Measurements from ENCODE around the gene SDK2. TPM values are rescaled to one million over a fixed set of nuclear protein-coding genes. Genes with fewer than 3 reads are reported as not detected.

The SDK2 gene
- polyA plus RNA-seq, 1 of the 3 experiments (the other 2 are of a cell fraction) = 0.02 TPM

GRCh38 chr17:73356561-73357170 lies 287.6 kb downstream of the SDK2 start:
- Histone ChIP-seq H2AFZ (ENCODE audit: low read depth) (no peak overlapping the region), H3K79me2 (ENCODE audit: insufficient read depth) (no peaks in the 10 kb centered on the region), H3K9ac (no peak overlapping the region), H3K4me1 (ENCODE audit: control insufficient read depth in 1 of 2, insufficient read depth in 2 of 2, low read depth in 1 of 2, low read length in 1 of 2) (peaks cover 0 to 64% of the 10 kb centered on the region in 2 experiments; a peak in 1 of 4 replicates), H3K27me3 (ENCODE audit: insufficient read depth) (no peaks in the 10 kb centered on the region), H3K9me3 (no peaks in the 10 kb centered on the region), H3K9me2 (no peaks in the 10 kb centered on the region), H3K36me3 (replicated peaks in 1 of 2; ENCODE audit: control insufficient read depth in 1 of 2, insufficient read depth in 2 of 2, low read length in 1 of 2) (no peaks in the 10 kb centered on the region), H3K4me2 (no peak overlapping the region), H3K4me3 (ENCODE audit: low read depth in 2 of 2, low read length in 1 of 2) (no peak overlapping the region), H3F3A (replicated peaks; ENCODE audit: insufficient read depth) (no peaks in the 10 kb centered on the region), H3K27ac (ENCODE audit: low read depth in 2 of 2, low read length in 1 of 2) (peak overlapping the region in 1 of 2 experiments; percentile 96; a peak in 2 of 4 replicates), H4K20me1 (ENCODE audit: insufficient read depth) (no peaks in the 10 kb centered on the region)
- CTCF ChIA-PET = interaction anchor here (0.8 to 9.0 kb wide), 14 partner anchors 7 to 631 kb away, joined by 3 to 84 read pairs (median 6); partner anchors contain the start of gene CDC42EP4
- DNase-seq = peak; percentile 80
- TF ChIP-seq MXI1 (IDR thresholded peaks at IDR 0.05; ENCODE audit: low read depth, low read length) (no peak), ZBTB33 (IDR thresholded peaks at IDR 0.05; ENCODE audit: borderline replicate concordance, low read depth) (no peak), FOXJ3 (CRISPR knock-in tag; IDR thresholded peaks at IDR 0.05) (0 out of 2 replicates have a peak, but pooled peaks have one; percentile 34), FOSL2 (IDR thresholded peaks at IDR 0.05; ENCODE audit: borderline replicate concordance, low read depth) (no peak), RAD21 (IDR thresholded peaks at IDR 0.05; ENCODE audit: low read length) (peak; percentile 1; the same call in 1 of the 2 replicates), GATA2 (CRISPR knock-in tag; IDR thresholded peaks at IDR 0.05) (no peak)
- WGBS (ENCODE audit: low lambda C conversion rate) = 87% methylated on average over 8 of the region's 8 CpGs
- POLR2A ChIA-PET = interaction anchor here (0.7 to 2.9 kb wide), 8 partner anchors 9 to 129 kb away, joined by 3 to 26 read pairs (median 4); partner anchors contain the start of gene CDC42EP4

DNA sequence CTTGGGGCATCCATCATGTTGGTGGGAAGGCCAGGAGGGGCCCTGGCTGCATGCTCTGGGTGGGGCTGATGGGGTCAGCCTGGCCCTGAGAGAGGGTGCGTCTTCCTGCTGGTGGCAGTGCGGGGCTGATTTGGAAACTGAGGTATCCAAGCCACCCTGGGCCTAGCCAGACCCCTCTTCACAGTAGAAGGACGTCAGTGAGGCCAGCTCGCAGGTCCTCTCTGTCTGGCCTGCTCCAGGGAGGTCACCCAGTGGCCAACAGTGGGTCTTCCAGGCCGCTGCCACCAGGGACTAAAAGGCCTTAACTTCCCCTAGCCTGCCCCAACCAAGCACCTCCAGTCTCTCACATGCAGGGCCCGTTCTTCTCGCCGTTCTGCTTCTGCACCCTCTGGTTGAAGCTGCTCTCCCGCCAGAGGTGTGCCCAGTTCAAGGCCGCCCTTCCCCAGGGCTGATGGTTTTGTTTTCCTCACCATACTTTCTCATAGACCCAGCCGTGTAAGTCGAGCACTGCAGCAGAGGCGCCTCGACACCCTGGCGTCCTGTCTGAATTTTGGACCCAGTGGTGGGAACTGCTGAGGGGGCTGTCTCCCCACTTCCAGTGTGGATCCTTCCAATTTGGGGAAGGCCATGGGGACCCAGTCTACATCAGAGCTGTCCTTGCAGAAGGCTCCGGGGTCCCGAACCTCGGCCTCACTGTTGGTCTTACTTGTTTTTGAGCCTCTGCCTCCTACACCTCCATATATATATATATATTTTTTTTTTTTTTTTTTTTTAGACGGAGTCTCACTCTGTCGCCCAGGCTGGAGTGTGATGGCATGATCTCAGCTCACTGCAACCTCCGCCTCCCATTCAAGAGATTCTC lies 289.6 kb downstream of the SDK2 start:
- no peak overlapping the region for H3K4me3 ChIP-seq (ENCODE audit: low read depth in 2 of 2, low read length in 1 of 2)
- TF ChIP-seq, protein P1, sequence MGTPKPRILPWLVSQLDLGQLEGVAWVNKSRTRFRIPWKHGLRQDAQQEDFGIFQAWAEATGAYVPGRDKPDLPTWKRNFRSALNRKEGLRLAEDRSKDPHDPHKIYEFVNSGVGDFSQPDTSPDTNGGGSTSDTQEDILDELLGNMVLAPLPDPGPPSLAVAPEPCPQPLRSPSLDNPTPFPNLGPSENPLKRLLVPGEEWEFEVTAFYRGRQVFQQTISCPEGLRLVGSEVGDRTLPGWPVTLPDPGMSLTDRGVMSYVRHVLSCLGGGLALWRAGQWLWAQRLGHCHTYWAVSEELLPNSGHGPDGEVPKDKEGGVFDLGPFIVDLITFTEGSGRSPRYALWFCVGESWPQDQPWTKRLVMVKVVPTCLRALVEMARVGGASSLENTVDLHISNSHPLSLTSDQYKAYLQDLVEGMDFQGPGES (IDR thresholded peaks at IDR 0.05; ENCODE audit: low read depth, low read length) = no peak
- no peaks in the 10 kb centered on the region for H3K79me2 ChIP-seq (ENCODE audit: insufficient read depth)
- H3K9ac ChIP-seq = no peak overlapping the region
- H4K20me1 ChIP-seq (ENCODE audit: insufficient read depth) = no peaks in the 10 kb centered on the region
- POLR2A ChIA-PET = interaction anchor here (2.9 kb wide), 1 partner anchor 11 kb away, joined by 26 read pairs; no protein-coding TSS in a partner anchor
- H3K27me3 ChIP-seq (ENCODE audit: insufficient read depth) = no peaks in the 10 kb centered on the region
- H3K9me3 ChIP-seq = no peaks in the 10 kb centered on the region
- no peaks in the 10 kb centered on the region for H3K36me3 ChIP-seq (replicated peaks in 1 of 2; ENCODE audit: control insufficient read depth in 1 of 2, insufficient read depth in 2 of 2, low read length in 1 of 2)
- no peak overlapping the region; a peak in 1 of 4 replicates for H3K27ac ChIP-seq (ENCODE audit: low read depth in 2 of 2, low read length in 1 of 2)
- CTCF ChIA-PET = interaction anchor here (1.0 to 9.0 kb wide), 9 partner anchors 11 to 845 kb away, joined by 3 to 84 read pairs (median 6); partner anchors contain the start of gene CDC42EP4
- no peaks in the 10 kb centered on the region for H3K9me2 ChIP-seq
- H3F3A ChIP-seq (replicated peaks; ENCODE audit: insufficient read depth) = no peaks in the 10 kb centered on the region
- no peak for DNase-seq
- no peak overlapping the region for H3K4me2 ChIP-seq
- peaks cover 0 to 53% of the 10 kb centered on the region in 2 experiments; a peak in 1 of 4 replicates for H3K4me1 ChIP-seq (ENCODE audit: control insufficient read depth in 1 of 2, insufficient read depth in 2 of 2, low read depth in 1 of 2, low read length in 1 of 2)
- H2AFZ ChIP-seq (ENCODE audit: low read depth) = no peak overlapping the region
- WGBS (ENCODE audit: low lambda C conversion rate) = 95% methylated on average over 19 of the region's 21 CpGs
